IPS DF 6.9 (cell line): ENCODE data around the gene TFF3.

Experiments
- DNase-seq: peaks from one replicate; pipeline ENCODE4 v3.0.0-alpha.2; 2013; ENCODE audit warnings: low read depth, low spot score
- H3K27ac ChIP-seq: one replicate; pipeline ENCODE4 v1.5.1; 2013; ENCODE audit warnings: low read length, control low read depth
- H3K27me3 ChIP-seq: 2 replicates; pipeline ENCODE4 v1.6.1; 2013; ENCODE audit warnings: mild to moderate bottlenecking, low read length; ENCODE audit not compliant: control insufficient read depth, insufficient read depth
- H3K36me3 ChIP-seq: 2 replicates; pipeline ENCODE4 v1.6.1; 2013; ENCODE audit warnings: low read length; ENCODE audit not compliant: control insufficient read depth, insufficient read depth
- H3K4me1 ChIP-seq: 2 replicates; pipeline ENCODE4 v1.6.1; 2013; ENCODE audit warnings: low read length; ENCODE audit not compliant: control insufficient read depth, insufficient read depth
- H3K4me3 ChIP-seq: 2 replicates; pipeline ENCODE4 v1.5.1; 2013; ENCODE audit warnings: mild to moderate bottlenecking, low read length
- H3K9me3 ChIP-seq: 2 replicates; pipeline ENCODE4 v1.6.1; 2013; ENCODE audit warnings: low read length, inconsistent platforms; ENCODE audit not compliant: control insufficient read depth, insufficient read depth
- WGBS: extraction: QIAGEN DNeasy Blood & Tissue Kit; methylation state at CpG from one replicate; pipeline ENCODE4 v1.1.7; 2013; ENCODE audit warnings: mixed read lengths, missing lambda C conversion rate; ENCODE audit not compliant: insufficient read length, insufficient coverage; 5-methylcytosine and 5-hydroxymethylcytosine counted together

The TFF3 gene

GRCh38 chr21:42346866-42347600 is 31.8 kb upstream of the TFF3 start:
- no peaks in the 10 kb centered on the region for H3K27me3 ChIP-seq
- H3K4me3 ChIP-seq = no peak overlapping the region
- no CpG with 5 or more reads among the region's 30 CpGs for WGBS
- H3K36me3 ChIP-seq = no peaks in the 10 kb centered on the region
- H3K4me1 ChIP-seq = peaks cover 1% of the 10 kb centered on the region; the same call in 1 of the 2 replicates
- H3K27ac ChIP-seq = no peak overlapping the region
- DNase-seq = no peak
- H3K9me3 ChIP-seq = no peaks in the 10 kb centered on the region

- Histone ChIP-seq H3K36me3 (no peaks in the 10 kb centered on the region), H3K4me1 (peaks cover 2% of the 10 kb centered on the region; the same call in 1 of the 2 replicates), H3K27me3 (no peaks in the 10 kb centered on the region), H3K27ac (no peak overlapping the region), H3K9me3 (no peaks in the 10 kb centered on the region), H3K4me3 (no peak overlapping the region)
- no CpG with 5 or more reads among the region's 9 CpGs for WGBS
- no peak for DNase-seq
These were observed 31.2 kb upstream of the TFF3 start for GRCh38 chr21:42346441-42346840.

- Histone ChIP-seq H3K4me3 (no peak overlapping the region), H3K27ac (no peak overlapping the region), H3K9me3 (no peaks in the 10 kb centered on the region), H3K4me1 (peaks cover 2% of the 10 kb centered on the region; the same call in 1 of the 2 replicates), H3K36me3 (no peaks in the 10 kb centered on the region), H3K27me3 (no peaks in the 10 kb centered on the region)
- DNase-seq = no peak
- WGBS = no CpG with 5 or more reads among the region's 4 CpGs
These were observed 29.4 kb upstream of the TFF3 start for GRCh38 chr21:42344631-42345030.

GRCh38 chr21:42343963-42344510 is 28.8 kb upstream of the TFF3 start:
- WGBS = no CpG with 5 or more reads among the region's 11 CpGs
- H3K4me1 ChIP-seq = peaks cover 2% of the 10 kb centered on the region; the same call in 1 of the 2 replicates
- no peaks in the 10 kb centered on the region for H3K36me3 ChIP-seq

GRCh38 chr21:42343556-42343955 is 28.3 kb upstream of the TFF3 start:
- Histone ChIP-seq H3K27ac (no peak overlapping the region), H3K9me3 (no peaks in the 10 kb centered on the region), H3K27me3 (no peaks in the 10 kb centered on the region), H3K4me3 (no peak overlapping the region), H3K4me1 (peaks cover 2% of the 10 kb centered on the region; the same call in 1 of the 2 replicates), H3K36me3 (no peaks in the 10 kb centered on the region)
- WGBS = no CpG with 5 or more reads among the region's 6 CpGs
- no peak for DNase-seq

More at GRCh38 chr21:42343963-42344510, 28.8 kb upstream of the TFF3 start:
- DNase-seq = no peak
- H3K27ac ChIP-seq = no peak overlapping the region
- no peak overlapping the region for H3K4me3 ChIP-seq
- H3K9me3 ChIP-seq = no peaks in the 10 kb centered on the region
- H3K27me3 ChIP-seq = no peaks in the 10 kb centered on the region

- no CpG with 5 or more reads among the region's 10 CpGs for WGBS
- DNase-seq = no peak
- Histone ChIP-seq H3K27ac (no peak overlapping the region), H3K4me1 (peaks cover 2% of the 10 kb centered on the region; the same call in 1 of the 2 replicates), H3K4me3 (no peak overlapping the region), H3K36me3 (no peaks in the 10 kb centered on the region), H3K9me3 (no peaks in the 10 kb centered on the region), H3K27me3 (no peaks in the 10 kb centered on the region)
These were observed 27.9 kb upstream of the TFF3 start for GRCh38 chr21:42343101-42343500.

GRCh38 chr21:42341776-42342542 is 26.8 kb upstream of the TFF3 start:
- H3K36me3 ChIP-seq = no peaks in the 10 kb centered on the region
- peaks cover 2% of the 10 kb centered on the region; the same call in 1 of the 2 replicates for H3K4me1 ChIP-seq
- no peak overlapping the region for H3K27ac ChIP-seq
- no peaks in the 10 kb centered on the region for H3K9me3 ChIP-seq
- H3K4me3 ChIP-seq = no peak overlapping the region
- WGBS = no CpG with 5 or more reads among the region's 15 CpGs
- no peak for DNase-seq
- H3K27me3 ChIP-seq = no peaks in the 10 kb centered on the region

- no peak overlapping the region for H3K27ac ChIP-seq
- no peaks in the 10 kb centered on the region for H3K36me3 ChIP-seq
- peaks cover 2% of the 10 kb centered on the region; the same call in 1 of the 2 replicates for H3K4me1 ChIP-seq
- H3K4me3 ChIP-seq = no peak overlapping the region
- no peak for DNase-seq
- no CpG with 5 or more reads among the region's 24 CpGs for WGBS
- H3K9me3 ChIP-seq = no peaks in the 10 kb centered on the region
- H3K27me3 ChIP-seq = no peaks in the 10 kb centered on the region
These were observed 25.2 kb upstream of the TFF3 start for GRCh38 chr21:42340187-42341050.

GRCh38 chr21:42338729-42339715 is 23.8 kb upstream of the TFF3 start:
- Histone ChIP-seq H3K9me3 (no peaks in the 10 kb centered on the region), H3K4me1 (peaks cover 2% of the 10 kb centered on the region; the same call in 1 of the 2 replicates), H3K4me3 (no peak overlapping the region), H3K36me3 (no peaks in the 10 kb centered on the region), H3K27me3 (no peaks in the 10 kb centered on the region), H3K27ac (no peak overlapping the region)
- WGBS = no CpG with 5 or more reads among the region's 17 CpGs
- no peak for DNase-seq
